LNCAP (cell line): Measurements from ENCODE around the gene CPM.

ENCODE experiments used
- CTCF ChIP-seq: fragments of 450-650 bp; IDR thresholded peaks from 2 replicates; pipeline ENCODE4 v1.5.1; 2017; ENCODE audit warnings: mild to moderate bottlenecking

CPM gene

GRCh38 chr12:68828672-68829068 is 104.3 kb downstream of the CPM start:
- no peak for TF ChIP-seq CTCF

GRCh38 chr12:68827895-68828671 is 104.9 kb downstream of the CPM start:
- no peak for TF ChIP-seq CTCF

GRCh38 chr12:68825569-68826217 is 107.3 kb downstream of the CPM start:
- no peak for TF ChIP-seq CTCF

DNA sequence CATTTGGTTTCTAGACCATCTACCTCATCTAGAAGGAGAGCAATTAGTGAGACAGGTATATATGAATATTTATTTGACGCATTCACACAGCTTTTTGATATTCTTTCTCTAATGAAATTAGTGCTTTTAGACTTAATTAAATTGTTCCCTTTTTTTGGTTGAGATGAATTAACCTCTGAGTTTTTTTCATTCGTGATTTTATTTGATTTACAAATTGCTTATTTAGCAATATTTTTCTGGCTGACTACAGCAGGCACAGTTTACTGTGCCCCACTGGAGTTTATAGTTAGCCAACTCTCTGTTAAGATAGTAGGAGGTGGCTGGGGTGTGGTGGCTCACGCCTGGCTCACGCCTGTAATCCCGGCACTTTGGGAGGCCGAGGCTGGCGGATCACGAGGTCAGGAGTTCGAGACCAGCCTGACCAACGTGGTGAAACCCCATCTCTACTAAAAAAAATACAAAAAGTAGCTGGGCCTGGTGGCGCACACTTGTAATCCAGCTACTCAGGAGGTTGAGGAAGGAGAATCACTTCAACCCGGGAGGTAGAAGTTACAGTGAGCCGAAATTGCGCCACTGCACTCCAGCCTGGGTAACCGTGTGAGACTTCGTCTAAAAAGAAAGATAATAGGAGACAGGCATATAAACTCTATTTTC is 108.2 kb downstream of the CPM start:
- TF ChIP-seq CTCF, result no peak

- TF ChIP-seq CTCF, result no peak
Measured at GRCh38 chr12:68824131-68824530, 108.8 kb downstream of the CPM start.

- no peak for TF ChIP-seq CTCF
Measured at GRCh38 chr12:68823696-68824095, 109.3 kb downstream of the CPM start.

- no peak for TF ChIP-seq CTCF
Measured at GRCh38 chr12:68821357-68822188, 111.4 kb downstream of the CPM start.
